Measurements from ENCODE around the gene RPP21. TPM values are rescaled to one million over a fixed set of nuclear protein-coding genes. Genes with fewer than 3 reads are reported as not detected.

RPP21 gene
- total RNA-seq, 1 experiment from 2014 or later = 124 TPM

- peak; percentile 15 for DNase-seq (ENCODE audit: low spot score)
These were observed 33.5 kb downstream of the RPP21 start for GRCh38 chr6:30378290-30378937.

GRCh38 chr6:30380464-30380863, 35.5 kb downstream of the RPP21 start:
- DNase-seq (ENCODE audit: low spot score) = no peak

GRCh38 chr6:30386166-30386565, 41.2 kb downstream of the RPP21 start:
- no peak for DNase-seq (ENCODE audit: low spot score)

GRCh38 chr6:30391240-30391639, 46.3 kb downstream of the RPP21 start:
- DNase-seq (ENCODE audit: low spot score) = no peak

- DNase-seq (ENCODE audit: low spot score) = no peak
These were observed 49.2 kb downstream of the RPP21 start for GRCh38 chr6:30394139-30394538.

Other genes with a start within 250 kb of the RPP21 start
- not detected in 2 replicates for gene TRIM31, start 232.1 kb upstream of the RPP21 start, total RNA-seq (2014; rRNA removed; shearing (Covaris generic))
- not detected in 2 replicates for gene TRIM40, start 209.0 kb upstream of the RPP21 start, total RNA-seq (2014; rRNA removed; shearing (Covaris generic))
- gene TRIM10, start 183.9 kb upstream of the RPP21 start, total RNA-seq (2014; rRNA removed; shearing (Covaris generic)) = not detected in 2 replicates
- gene TRIM15, start 181.6 kb upstream of the RPP21 start, total RNA-seq (2014; rRNA removed; shearing (Covaris generic)) = not detected in 2 replicates
- gene TRIM26, start 131.8 kb upstream of the RPP21 start, total RNA-seq (2014; rRNA removed; shearing (Covaris generic)) = 27.8 and 37.0 TPM in 2 replicates
- gene TRIM39, start 18.2 kb upstream of the RPP21 start, total RNA-seq (2014; rRNA removed; shearing (Covaris generic)) = 7.9 and 24.0 TPM in 2 replicates
- 86.1 and 89.5 TPM in 2 replicates for gene HLA-E, start 144.4 kb downstream of the RPP21 start, total RNA-seq (2014; rRNA removed; shearing (Covaris generic))
- gene GNL1, start 211.3 kb downstream of the RPP21 start, total RNA-seq (2014; rRNA removed; shearing (Covaris generic)) = 15.0 and 28.2 TPM in 2 replicates
- 5.5 and 7.6 TPM in 2 replicates for gene PRR3, start 212.1 kb downstream of the RPP21 start, total RNA-seq (2014; rRNA removed; shearing (Covaris generic))
- gene ABCF1, start 226.3 kb downstream of the RPP21 start, total RNA-seq (2014; rRNA removed; shearing (Covaris generic)) = 45.6 and 45.7 TPM in 2 replicates